CD4-positive, alpha-beta T cell (primary cell): ENCODE data around the gene EXT2. TPM values are rescaled to one million over a fixed set of nuclear protein-coding genes. Genes with fewer than 3 reads are reported as not detected.

ENCODE experiments used
- ATAC-seq: fragments of 200-7000 bp; cut with Tn5 transposase; one replicate; pipeline ENCODE4 v1.10.0; 2022; ENCODE audit warnings: mild to moderate bottlenecking; ENCODE audit not compliant: poor library complexity
- CTCF ChIA-PET: fragments of 350-600 bp; sonication (Branson Sonifier 250); formaldehyde crosslinking; loops from one replicate; lab custom pipeline; 2021; ENCODE audit warnings: antibody characterized with exemption, inconsistent platforms; lab: Charles Lee
- POLR2A ChIA-PET: fragments of 350-600 bp; sonication (Branson Sonifier 250); formaldehyde crosslinking; loops from one replicate; lab custom pipeline; 2021; ENCODE audit warnings: antibody characterized with exemption, inconsistent platforms; lab: Charles Lee
- DNase-seq, 14 experiments: peaks; one replicate each; pipeline ENCODE4 v3.0.0-alpha.2; 2013 to 2020; ENCODE audit warnings: mixed read lengths in 2 of 14
- H3K27ac ChIP-seq, 2 donors: one replicate each; pipeline versions ENCODE4 v1.5.1 to v1.7.0; 2013; ENCODE audit warnings: low read length in 2 of 2, low read depth in 1 of 2, mild to moderate bottlenecking in 1 of 2
- H3K27me3 ChIP-seq, 2 experiments: 1 replicate in 1 of 2; 2 replicates in 1 of 2; pipeline versions ENCODE4 v1.6.1 to v1.7.0; 2013; ENCODE audit warnings: low read length in 2 of 2, control low read depth in 1 of 2, mild to moderate bottlenecking in 1 of 2, moderate library complexity in 1 of 2; ENCODE audit not compliant: insufficient read depth in 2 of 2, control insufficient read depth in 1 of 2
- H3K36me3 ChIP-seq: one replicate; pipeline ENCODE4 v1.6.1; 2013; ENCODE audit warnings: low read length, control low read depth; ENCODE audit not compliant: insufficient read depth
- H3K4me1 ChIP-seq: one replicate; pipeline ENCODE4 v1.6.1; 2013; ENCODE audit warnings: low read length, control low read depth; ENCODE audit not compliant: insufficient read depth
- H3K4me3 ChIP-seq: one replicate; pipeline ENCODE4 v1.5.1; 2013; ENCODE audit warnings: mild to moderate bottlenecking, low read length, moderate library complexity
- H3K9me3 ChIP-seq, 2 experiments: 1 replicate in 1 of 2; 2 replicates in 1 of 2; pipeline versions ENCODE4 v1.6.1 to v1.7.0; 2013; ENCODE audit warnings: low read length in 2 of 2, mild to moderate bottlenecking in 2 of 2, control low read depth in 1 of 2, moderate library complexity in 1 of 2; ENCODE audit not compliant: control insufficient read depth in 1 of 2, insufficient read depth in 1 of 2
- H3K27ac Mint-ChIP-seq: one replicate; pipeline ENCODE4 v1.8.0; 2020; ENCODE audit warnings: mixed read lengths
- H3K27me3 Mint-ChIP-seq: one replicate; pipeline ENCODE4 v1.8.0; 2021; ENCODE audit warnings: mixed read lengths
- H3K36me3 Mint-ChIP-seq: one replicate; pipeline ENCODE4 v1.8.0; 2021; ENCODE audit warnings: low read depth, mixed read lengths
- H3K4me1 Mint-ChIP-seq: one replicate; pipeline ENCODE4 v1.8.0; 2021; ENCODE audit warnings: low read depth, mixed read lengths
- H3K4me3 Mint-ChIP-seq: one replicate; pipeline ENCODE4 v1.8.0; 2020; ENCODE audit warnings: mild to moderate bottlenecking, mixed read lengths
- H3K9me3 Mint-ChIP-seq: one replicate; pipeline ENCODE4 v1.8.0; 2020; ENCODE audit warnings: mixed read lengths
- intact Hi-C, 2 experiments: fragments of 100-400 bp; cut with DNase I in 1 of 2; cut with micrococcal nuclease in 1 of 2; formaldehyde crosslinking; loops; one replicate each; pipeline versions ENCODE4 v1.15.1 to v1.9.0; 2023 to 2025; cut with DNase I, micrococcal nuclease
- total RNA-seq, 174 experiments: library from RNA in 2 of 174; stranded (reverse) in 2 of 174; gene quantifications; one replicate each; pipeline ENCODE4 v1.2.3 and lab custom pipeline; 2021 to 2026
- TF ChIP-seq, protein P1 (sequence below): fragments of 200-600 bp; IDR thresholded peaks from one replicate; pipeline ENCODE4 v1.8.0; 2022; ENCODE audit warnings: antibody characterized with exemption, mild to moderate bottlenecking

EXT2 gene
- total RNA-seq, 2 experiments from 2014 or later: 17.1 to 17.5 TPM

DNA sequence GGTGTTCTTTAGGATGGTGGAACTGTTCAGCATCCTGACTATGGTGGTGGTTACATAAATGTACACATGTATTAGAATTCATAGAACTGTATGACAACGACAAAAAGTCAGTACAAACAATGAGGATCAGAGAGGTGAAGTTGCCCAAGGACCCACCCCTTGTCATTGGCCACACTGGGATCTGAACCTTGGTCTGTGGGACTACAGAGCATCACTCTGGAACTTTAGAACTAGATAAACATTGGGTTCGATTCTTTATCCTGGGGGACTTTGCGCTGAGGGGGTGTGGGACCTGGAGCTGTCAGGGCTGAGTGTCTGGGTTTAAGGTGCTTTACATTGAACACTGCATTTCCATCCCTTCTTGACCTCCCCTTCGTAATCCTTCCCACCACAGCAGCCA lies 12.8 kb upstream of the EXT2 start:
- ATAC-seq (no peak), DNase-seq (no peak)
- no peak overlapping the region for H3K4me3 Mint-ChIP-seq
- H3K4me3 ChIP-seq: no peak overlapping the region
- H3K27ac Mint-ChIP-seq: no peak overlapping the region
- H3K4me1 ChIP-seq: no peaks in the 10 kb centered on the region
- no peaks in the 10 kb centered on the region for H3K27me3 Mint-ChIP-seq
- intact Hi-C loops: no loop called here
- peaks cover 50% of the 10 kb centered on the region for H3K36me3 Mint-ChIP-seq
- H3K27ac ChIP-seq: no peak overlapping the region
- peaks cover 0 to 5% of the 10 kb centered on the region in 2 experiments for H3K9me3 ChIP-seq
- POLR2A ChIA-PET: no interaction called here
- no peaks in the 10 kb centered on the region for H3K4me1 Mint-ChIP-seq
- TF ChIP-seq, protein P1, sequence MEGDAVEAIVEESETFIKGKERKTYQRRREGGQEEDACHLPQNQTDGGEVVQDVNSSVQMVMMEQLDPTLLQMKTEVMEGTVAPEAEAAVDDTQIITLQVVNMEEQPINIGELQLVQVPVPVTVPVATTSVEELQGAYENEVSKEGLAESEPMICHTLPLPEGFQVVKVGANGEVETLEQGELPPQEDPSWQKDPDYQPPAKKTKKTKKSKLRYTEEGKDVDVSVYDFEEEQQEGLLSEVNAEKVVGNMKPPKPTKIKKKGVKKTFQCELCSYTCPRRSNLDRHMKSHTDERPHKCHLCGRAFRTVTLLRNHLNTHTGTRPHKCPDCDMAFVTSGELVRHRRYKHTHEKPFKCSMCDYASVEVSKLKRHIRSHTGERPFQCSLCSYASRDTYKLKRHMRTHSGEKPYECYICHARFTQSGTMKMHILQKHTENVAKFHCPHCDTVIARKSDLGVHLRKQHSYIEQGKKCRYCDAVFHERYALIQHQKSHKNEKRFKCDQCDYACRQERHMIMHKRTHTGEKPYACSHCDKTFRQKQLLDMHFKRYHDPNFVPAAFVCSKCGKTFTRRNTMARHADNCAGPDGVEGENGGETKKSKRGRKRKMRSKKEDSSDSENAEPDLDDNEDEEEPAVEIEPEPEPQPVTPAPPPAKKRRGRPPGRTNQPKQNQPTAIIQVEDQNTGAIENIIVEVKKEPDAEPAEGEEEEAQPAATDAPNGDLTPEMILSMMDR: no peak
- H3K27me3 ChIP-seq: no peaks in the 10 kb centered on the region
- H3K36me3 ChIP-seq: no peaks in the 10 kb centered on the region
- CTCF ChIA-PET: no interaction called here
- peaks cover 4% of the 10 kb centered on the region for H3K9me3 Mint-ChIP-seq

DNA sequence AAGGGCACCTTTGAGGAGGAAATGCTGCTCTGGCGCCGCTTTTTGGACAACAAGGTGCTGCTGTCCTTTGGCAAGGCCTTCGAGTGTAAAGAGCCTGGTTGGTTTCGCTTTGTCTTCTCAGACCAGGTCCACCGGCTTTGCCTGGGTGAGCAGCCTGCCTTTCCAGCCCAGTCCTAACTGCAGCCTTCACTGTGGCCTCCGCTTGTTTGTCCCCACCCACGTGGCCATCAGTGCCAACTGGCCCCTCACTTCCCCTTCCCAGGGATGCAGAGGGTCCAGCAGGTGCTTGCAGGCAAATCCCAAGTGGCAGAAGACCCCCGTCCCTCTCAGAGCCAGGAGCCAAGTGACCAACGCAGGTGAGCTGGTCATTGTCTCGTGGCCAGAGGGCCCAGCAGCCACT lies 12.0 kb upstream of the EXT2 start:
- ATAC-seq (no peak), DNase-seq (no peak)
- no peaks in the 10 kb centered on the region for H3K4me1 ChIP-seq
- H3K27ac ChIP-seq: no peak overlapping the region
- peaks cover 0 to 5% of the 10 kb centered on the region in 2 experiments for H3K9me3 ChIP-seq
- H3K27me3 ChIP-seq: no peaks in the 10 kb centered on the region
- intact Hi-C loops: no loop called here
- H3K36me3 ChIP-seq: no peaks in the 10 kb centered on the region
- peaks cover 52% of the 10 kb centered on the region for H3K36me3 Mint-ChIP-seq
- peaks cover 4% of the 10 kb centered on the region for H3K9me3 Mint-ChIP-seq
- POLR2A ChIA-PET: no interaction called here
- CTCF ChIA-PET: interaction anchor here (0.6 kb wide), 1 partner anchor 21 kb away, joined by 3 read pairs; no protein-coding TSS in a partner anchor
- no peaks in the 10 kb centered on the region for H3K4me1 Mint-ChIP-seq
- no peak overlapping the region for H3K27ac Mint-ChIP-seq
- no peak overlapping the region for H3K4me3 Mint-ChIP-seq
- H3K27me3 Mint-ChIP-seq: no peaks in the 10 kb centered on the region
- TF ChIP-seq, protein P1: no peak
- H3K4me3 ChIP-seq: no peak overlapping the region

DNA sequence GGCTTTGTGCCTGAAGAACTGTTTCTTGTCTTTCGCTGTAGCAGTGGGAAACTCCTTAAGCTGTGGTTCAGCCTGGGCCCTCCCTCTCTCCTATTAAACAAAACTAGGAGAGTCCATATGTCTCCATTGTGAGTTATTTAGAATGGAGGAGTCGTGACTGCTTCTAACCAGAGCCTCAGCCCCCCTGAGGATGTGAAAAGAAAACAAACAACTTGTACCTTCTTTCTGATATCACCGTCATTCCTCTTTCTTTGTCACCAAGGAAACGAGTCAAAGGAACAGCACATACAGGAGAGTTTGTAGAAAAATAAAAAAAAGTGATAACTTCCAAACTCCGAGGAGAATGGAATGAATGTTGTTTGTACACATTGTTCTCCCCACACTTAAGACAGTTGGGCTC lies 11.6 kb upstream of the EXT2 start:
- H3K27ac Mint-ChIP-seq: no peak overlapping the region
- no peak overlapping the region for H3K4me3 Mint-ChIP-seq
- H3K27me3 Mint-ChIP-seq: no peaks in the 10 kb centered on the region
- Histone ChIP-seq H3K27me3 (no peaks in the 10 kb centered on the region), H3K27ac (no peak overlapping the region), H3K4me3 (no peak overlapping the region), H3K36me3 (no peaks in the 10 kb centered on the region), H3K4me1 (no peaks in the 10 kb centered on the region), H3K9me3 (peaks cover 0 to 5% of the 10 kb centered on the region in 2 experiments)
- ATAC-seq (no peak), DNase-seq (no peak)
- CTCF ChIA-PET: interaction anchor here (0.6 kb wide), 1 partner anchor 21 kb away, joined by 3 read pairs; no protein-coding TSS in a partner anchor
- H3K9me3 Mint-ChIP-seq: peaks cover 4% of the 10 kb centered on the region
- H3K36me3 Mint-ChIP-seq: peaks cover 53% of the 10 kb centered on the region
- H3K4me1 Mint-ChIP-seq: no peaks in the 10 kb centered on the region
- intact Hi-C loops: no loop called here
- TF ChIP-seq, protein P1: no peak
- POLR2A ChIA-PET: no interaction called here
